ENCODE results near the gene DCLK1.

DNA sequence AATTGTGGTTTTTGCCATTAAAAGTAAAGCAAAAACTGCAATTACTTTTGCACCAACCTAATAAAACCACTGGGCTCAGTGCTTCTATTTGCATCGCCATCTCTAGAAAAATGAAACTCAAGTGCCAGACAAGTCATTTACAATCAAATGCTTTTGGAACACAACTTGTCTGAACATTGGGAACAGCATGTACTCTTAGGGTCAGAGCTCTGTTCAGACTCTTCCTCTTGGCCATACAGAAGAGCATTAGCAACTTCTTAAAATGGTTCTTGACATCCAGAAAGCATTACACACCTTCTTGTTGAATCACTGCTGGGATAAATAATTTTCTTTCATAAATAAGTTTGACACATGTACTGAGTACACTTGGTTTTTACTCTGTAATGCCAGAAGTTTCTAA is 272.5 kb downstream of the DCLK1 start:
- TF ChIP-seq CTBP1 (IDR thresholded peaks at IDR 0.05; ENCODE audit: borderline replicate concordance) (no peak), NFRKB (IDR thresholded peaks at IDR 0.05) (no peak), FOXA1 (IDR thresholded peaks at IDR 0.05) (no peak)

All from HEK293T (cell line).